Measurements from ENCODE around the gene DNPH1. TPM values are rescaled to one million over a fixed set of nuclear protein-coding genes. Genes with fewer than 3 reads are reported as not detected.
A peak's percentile ranks its signal among the peaks of the same experiment; 100 is the strongest.

Gene DNPH1
- total and polyA plus RNA-seq, 2 experiments from 2014 or later = 29.2 to 50.0 TPM

- TF ChIP-seq ZNF114 (CRISPR knock-in tag; IDR thresholded peaks at IDR 0.05) (no peak), EZH2 (IDR thresholded peaks at IDR 0.05; ENCODE audit: low read depth, unreplicated experiment) (no peak)
- TF ChIP-seq, protein P1, sequence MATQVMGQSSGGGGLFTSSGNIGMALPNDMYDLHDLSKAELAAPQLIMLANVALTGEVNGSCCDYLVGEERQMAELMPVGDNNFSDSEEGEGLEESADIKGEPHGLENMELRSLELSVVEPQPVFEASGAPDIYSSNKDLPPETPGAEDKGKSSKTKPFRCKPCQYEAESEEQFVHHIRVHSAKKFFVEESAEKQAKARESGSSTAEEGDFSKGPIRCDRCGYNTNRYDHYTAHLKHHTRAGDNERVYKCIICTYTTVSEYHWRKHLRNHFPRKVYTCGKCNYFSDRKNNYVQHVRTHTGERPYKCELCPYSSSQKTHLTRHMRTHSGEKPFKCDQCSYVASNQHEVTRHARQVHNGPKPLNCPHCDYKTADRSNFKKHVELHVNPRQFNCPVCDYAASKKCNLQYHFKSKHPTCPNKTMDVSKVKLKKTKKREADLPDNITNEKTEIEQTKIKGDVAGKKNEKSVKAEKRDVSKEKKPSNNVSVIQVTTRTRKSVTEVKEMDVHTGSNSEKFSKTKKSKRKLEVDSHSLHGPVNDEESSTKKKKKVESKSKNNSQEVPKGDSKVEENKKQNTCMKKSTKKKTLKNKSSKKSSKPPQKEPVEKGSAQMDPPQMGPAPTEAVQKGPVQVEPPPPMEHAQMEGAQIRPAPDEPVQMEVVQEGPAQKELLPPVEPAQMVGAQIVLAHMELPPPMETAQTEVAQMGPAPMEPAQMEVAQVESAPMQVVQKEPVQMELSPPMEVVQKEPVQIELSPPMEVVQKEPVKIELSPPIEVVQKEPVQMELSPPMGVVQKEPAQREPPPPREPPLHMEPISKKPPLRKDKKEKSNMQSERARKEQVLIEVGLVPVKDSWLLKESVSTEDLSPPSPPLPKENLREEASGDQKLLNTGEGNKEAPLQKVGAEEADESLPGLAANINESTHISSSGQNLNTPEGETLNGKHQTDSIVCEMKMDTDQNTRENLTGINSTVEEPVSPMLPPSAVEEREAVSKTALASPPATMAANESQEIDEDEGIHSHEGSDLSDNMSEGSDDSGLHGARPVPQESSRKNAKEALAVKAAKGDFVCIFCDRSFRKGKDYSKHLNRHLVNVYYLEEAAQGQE (IDR thresholded peaks at IDR 0.05; ENCODE audit: unreplicated experiment) = no peak
These were observed 18.1 kb upstream of the DNPH1 start (continued) for GRCh38 chr6:43247114-43247999.

DNA sequence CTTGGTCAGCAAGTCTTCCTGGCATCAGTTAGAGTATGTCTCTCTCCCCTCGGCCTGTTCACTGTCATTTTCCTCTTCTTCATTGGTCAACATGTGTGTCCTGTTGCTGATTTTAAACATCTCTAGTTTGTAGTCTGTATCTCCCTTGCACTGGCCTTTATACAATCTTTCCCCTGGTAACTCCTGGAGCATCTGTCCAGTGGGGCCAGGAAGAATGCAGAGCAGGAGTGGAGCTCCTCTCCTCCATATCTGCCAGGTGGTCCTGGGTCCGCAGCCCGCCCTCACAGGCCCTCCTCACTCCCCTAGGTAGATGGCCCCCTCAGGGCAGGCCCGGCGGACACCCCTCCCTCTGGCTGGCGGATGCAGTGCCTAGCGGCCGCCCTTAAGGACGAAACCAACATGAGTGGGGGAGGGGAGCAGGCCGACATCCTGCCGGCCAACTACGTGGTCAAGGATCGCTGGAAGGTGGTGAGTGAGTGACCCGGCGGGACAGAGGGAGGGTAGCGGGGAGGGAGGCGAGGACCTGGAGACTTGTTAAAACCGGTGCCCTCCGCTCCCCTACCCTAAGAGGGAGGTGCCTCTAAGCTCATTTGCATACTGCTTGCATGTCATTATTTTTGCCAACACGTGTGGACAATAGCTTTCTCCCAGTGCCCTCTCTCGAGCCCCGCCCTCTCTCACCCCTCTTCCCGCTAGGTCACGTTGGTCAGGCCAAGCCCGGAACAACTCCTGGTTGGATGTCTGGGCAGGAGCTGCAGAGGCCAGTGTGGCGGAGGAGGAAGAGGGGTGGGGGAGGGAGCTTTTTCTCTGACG lies 17.2 kb upstream of the DNPH1 start:
- H3F3A ChIP-seq (replicated peaks; ENCODE audit: low read depth) = peaks cover 7% of the 10 kb centered on the region; the same call in 1 of the 2 replicates
- peak overlapping the region; percentile 93 for H3K27ac Mint-ChIP-seq
- no peaks in the 10 kb centered on the region for H4K20me1 ChIP-seq (replicated peaks; ENCODE audit: insufficient read depth)
- ATAC-seq = peak; percentile 83
- H3K9me3 Mint-ChIP-seq = no peaks in the 10 kb centered on the region
- TF ChIP-seq CREB1 (CRISPR knock-in tag; IDR thresholded peaks at IDR 0.05; ENCODE audit: low read depth) (0 out of 2 replicates have a peak, but pooled peaks have one; percentile 29), POLR2AphosphoS5 (IDR thresholded peaks at IDR 0.05; ENCODE audit: low read depth) (peak; percentile 59), ZNF462 (CRISPR knock-in tag; IDR thresholded peaks at IDR 0.05) (no peak), ZNF114 (CRISPR knock-in tag; IDR thresholded peaks at IDR 0.05) (no peak)
- TF ChIP-seq, protein P1 (IDR thresholded peaks at IDR 0.05; ENCODE audit: unreplicated experiment) = no peak
- peak overlapping the region; percentile 100 for H2AFZ ChIP-seq
- peak; percentile 97 for DNase-seq (ENCODE audit: low spot score)
- no peaks in the 10 kb centered on the region for H3K79me2 ChIP-seq (replicated peaks; ENCODE audit: insufficient read depth)
- peak overlapping the region; percentile 46; the same call in 1 of the 2 replicates for H3K27ac ChIP-seq (ENCODE audit: low read depth)
- peaks cover 23% of the 10 kb centered on the region for H3K4me1 ChIP-seq (ENCODE audit: insufficient read depth)
- peak overlapping the region; percentile 97 for H3K4me2 ChIP-seq
- peaks cover 54% of the 10 kb centered on the region for H3K27me3 ChIP-seq (ENCODE audit: insufficient read depth)
- peaks cover 16% of the 10 kb centered on the region for H3K4me1 Mint-ChIP-seq
- peaks cover 11% of the 10 kb centered on the region for H3K27me3 Mint-ChIP-seq (ENCODE audit: insufficient read depth, low read depth, poor library complexity)
- H3K4me3 Mint-ChIP-seq = no peak overlapping the region; the same call in 1 of the 3 replicates
- H3K36me3 Mint-ChIP-seq (ENCODE audit: low read depth) = no peaks in the 10 kb centered on the region
- H3K9me2 ChIP-seq (ENCODE audit: insufficient read depth) = no peaks in the 10 kb centered on the region
- H3K4me3 ChIP-seq = peak overlapping the region; percentile 70
- H3K36me3 ChIP-seq (ENCODE audit: insufficient read depth) = no peaks in the 10 kb centered on the region
